CD4-positive, alpha-beta T cell treated with Interleukin-17A for 4 hours (primary cell): Measurements from ENCODE around the gene NYNRIN.
"Not testable (repeated sequence)": the region's sequence is repeated elsewhere in the genome, so short reads cannot be mapped to it uniquely, and the experiment has no call there.

Experiments used
- DNase-seq: peaks from one replicate; pipeline ENCODE4 v3.0.0-alpha.2; 2020; ENCODE audit warnings: mixed read lengths

NYNRIN gene

GRCh38 chr14:24434676-24435075 is 35.9 kb downstream of the NYNRIN start:
- no peak for DNase-seq

DNA sequence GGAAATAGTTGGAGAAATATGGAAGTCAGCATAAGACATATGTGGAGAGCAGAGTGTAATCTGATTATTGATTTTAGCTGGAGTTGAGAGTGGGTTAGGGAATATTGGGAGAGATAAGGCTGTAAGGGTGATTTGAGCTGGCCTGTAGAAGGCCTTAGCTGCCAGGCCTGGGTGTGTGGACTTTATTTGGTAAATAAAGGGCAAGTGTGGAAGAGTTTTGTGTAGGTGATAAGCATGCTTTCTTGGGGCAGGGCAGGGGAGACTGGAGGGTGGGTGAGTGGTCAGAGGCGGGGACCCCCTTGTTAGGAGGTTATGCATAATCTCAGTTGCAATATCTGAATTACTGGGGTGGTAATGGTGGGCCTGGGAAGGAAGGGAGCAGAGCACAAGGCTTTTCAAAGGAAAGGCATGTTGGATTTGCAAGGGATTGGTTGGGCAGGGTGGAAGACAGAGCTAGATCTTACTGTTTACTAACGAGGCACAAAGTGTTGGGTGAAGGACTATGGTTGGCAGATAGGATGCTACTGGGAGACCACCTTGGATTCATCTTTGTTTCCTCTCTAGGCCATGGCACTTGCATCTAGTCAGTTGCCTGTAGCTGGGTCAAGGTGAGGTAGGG is 36.5 kb downstream of the NYNRIN start:
- no peak for DNase-seq

GRCh38 chr14:24435998-24436354 is 37.2 kb downstream of the NYNRIN start:
- DNase-seq: no peak

DNA sequence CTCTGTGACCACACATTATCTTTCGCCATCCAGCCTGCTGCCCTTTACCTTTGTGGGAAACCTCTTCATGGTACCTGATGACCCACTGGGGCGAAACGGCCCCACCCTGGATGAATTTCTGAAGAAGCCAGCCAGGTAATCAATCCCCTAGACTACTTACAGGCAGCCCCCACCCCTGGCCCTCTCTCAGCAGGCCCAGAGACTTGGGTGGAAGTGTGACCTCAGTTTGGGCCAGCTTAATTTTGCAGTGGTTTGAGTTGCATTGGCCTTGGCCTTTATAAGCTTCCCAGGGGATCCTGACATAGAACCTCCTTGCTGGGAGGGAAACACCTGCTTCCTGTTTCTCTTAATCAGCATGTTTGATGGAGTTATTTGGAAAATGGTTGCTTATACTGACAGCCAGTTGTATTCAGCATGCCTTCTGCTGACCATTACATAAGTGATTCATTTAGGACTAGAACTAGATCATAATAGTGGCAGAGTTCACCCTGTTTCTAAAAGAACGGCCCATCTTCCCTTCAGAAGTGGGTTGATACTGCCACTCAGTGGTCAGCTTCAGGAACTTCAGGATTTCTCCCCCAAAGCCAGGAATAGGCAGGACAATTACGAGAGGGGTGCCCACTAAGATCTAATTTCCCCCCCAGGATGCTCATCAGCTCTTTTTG is 37.7 kb downstream of the NYNRIN start:
- peak; percentile 52 for DNase-seq

- DNase-seq: peak; percentile 45
Measured at GRCh38 chr14:24437020-24437735, 38.4 kb downstream of the NYNRIN start.

- no peak for DNase-seq
Measured at GRCh38 chr14:24437736-24438067, 38.9 kb downstream of the NYNRIN start.

DNA sequence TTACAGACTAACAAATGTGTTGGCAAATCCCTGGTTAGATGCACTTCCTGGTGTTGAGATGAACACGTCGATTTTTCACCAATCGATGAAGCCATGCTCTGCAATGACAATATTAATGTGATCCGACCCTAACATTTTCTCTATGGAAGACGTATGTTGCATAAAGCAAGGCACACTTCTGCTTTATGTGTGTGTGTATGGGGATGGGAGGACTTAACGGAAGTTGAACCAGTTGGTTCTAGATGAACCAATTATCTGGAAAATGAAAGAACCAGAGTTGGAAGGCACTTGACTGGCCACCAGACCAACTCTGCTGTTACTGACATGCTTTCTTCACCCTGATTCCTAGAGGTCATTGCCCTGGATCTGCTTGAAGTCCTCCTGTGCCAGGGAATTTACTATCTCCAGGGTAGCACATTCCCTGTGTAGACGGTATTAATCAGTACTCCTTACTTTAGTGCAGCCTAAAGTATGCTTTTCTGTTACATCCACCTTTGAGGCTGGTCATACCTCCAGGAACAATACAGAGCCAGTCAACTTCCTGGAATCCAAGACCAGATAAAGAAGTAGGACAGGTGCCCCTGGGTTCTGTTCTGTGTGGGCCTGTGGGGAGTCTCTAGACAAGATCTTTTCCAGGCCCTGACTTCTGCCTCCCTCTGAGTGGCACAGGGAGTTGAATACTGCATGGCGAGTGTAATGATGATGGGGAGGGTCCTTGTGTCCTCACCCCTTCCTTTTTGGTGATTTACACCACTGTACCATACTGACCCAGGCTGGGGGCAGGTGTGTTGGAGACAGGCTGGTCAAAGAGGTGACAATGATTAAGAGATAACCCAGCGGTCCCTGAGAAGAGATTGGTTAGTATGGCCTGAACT is 39.7 kb downstream of the NYNRIN start:
- DNase-seq: no peak

DNA sequence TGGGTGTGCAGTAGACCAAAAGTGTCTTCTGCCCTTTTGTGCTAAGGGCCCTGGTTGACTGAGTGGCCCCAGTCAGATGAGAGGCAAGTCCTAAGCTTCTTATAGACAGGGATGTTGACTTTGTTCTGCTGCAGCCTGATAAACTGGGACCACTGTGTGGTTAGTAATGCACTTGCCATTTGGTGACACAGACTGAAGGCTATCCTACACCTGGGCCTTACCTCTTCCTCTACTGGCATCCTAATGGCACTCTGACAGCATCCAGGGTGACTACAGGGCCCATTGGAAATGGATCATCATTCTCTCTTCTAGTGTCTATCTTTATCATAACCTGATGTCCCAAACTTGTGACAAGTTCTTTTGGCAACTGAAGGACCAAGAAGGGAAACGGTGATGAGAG is 40.5 kb downstream of the NYNRIN start:
- no peak for DNase-seq

DNA sequence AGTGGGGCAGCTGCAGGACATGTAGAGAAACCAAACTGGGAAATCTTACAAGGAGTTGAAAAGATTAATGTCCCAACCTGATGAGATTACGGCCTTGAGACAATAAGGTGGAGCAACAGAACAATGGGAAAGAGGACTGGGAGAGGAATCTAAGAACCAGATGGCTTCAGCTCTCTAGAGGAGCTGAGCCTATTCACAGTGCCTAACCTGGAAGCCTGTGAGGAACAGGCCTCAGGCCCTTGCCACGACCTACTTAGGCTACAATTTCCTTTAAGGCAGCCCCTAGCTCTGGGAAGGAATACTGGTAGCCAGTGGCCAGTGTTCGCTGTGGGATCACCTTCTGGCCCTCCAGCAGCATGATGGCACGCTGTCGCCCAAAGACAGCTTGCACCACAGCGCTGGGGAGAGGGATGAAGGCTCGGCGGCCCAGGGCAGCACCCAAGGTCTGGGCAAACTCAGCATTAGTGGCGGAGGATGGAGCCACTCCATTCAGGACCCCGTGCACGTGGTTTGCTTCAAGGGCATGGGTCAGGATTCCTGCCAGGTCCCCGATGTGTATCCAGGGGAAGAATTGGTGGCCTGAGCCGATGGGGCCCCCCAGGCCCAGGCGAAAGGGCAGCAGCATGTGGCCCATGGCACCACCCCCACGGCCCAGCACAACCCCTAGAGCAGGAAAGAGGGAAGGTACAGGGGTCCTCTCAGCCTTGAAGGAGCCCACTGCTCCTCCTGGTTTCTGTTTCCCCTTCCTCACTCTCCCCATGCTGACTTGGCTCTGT is 41.2 kb downstream of the NYNRIN start:
- no peak for DNase-seq

GRCh38 chr14:24440606-24441399 is 42.0 kb downstream of the NYNRIN start:
- DNase-seq: no peak

DNA sequence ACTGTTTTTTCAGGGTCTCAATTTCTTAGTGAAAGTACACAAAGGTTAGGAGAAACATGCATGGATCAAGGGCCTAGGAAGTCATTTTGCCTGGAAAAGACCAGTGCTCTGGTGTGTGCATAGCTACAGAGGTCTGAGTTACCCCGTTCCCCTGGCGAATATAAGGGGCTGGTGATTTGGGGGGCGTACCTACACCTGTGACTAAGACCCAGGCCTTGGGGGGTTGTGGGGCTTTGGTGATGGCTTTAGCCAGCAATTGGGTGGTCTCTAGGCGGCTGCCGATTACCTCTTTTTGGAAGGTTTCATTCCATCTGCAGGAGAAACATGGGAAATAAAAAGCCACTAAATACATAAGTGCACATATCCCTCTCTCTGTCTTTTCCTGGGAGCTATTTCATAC is 42.7 kb downstream of the NYNRIN start:
- DNase-seq: no peak

DNA sequence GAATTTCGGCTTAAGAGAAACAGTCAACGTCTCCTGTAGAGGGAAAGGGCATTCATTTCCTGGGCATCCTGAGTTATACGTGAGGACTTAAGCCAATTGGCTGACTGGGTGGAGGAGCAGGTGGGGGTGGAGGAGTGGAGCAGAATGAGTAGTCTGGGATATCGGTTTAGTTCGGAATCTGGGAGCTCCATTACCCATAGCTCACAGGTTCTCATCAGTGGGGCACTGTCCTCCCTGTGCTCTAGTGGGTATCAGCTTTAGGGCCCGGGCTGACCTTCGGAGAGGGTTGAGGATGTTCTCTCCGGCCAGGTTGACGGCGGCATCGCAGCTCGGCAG is 43.1 kb downstream of the NYNRIN start:
- DNase-seq: no peak

GRCh38 chr14:24442240-24443052 is 43.6 kb downstream of the NYNRIN start, which contains the start of gene SDR39U1:
Gene SDR39U1, minus strand, starts transcription at chr14:24442776. Its CDS starts 7 bp downstream, at chr14:24442769.
- peak; percentile 97 for DNase-seq

DNA sequence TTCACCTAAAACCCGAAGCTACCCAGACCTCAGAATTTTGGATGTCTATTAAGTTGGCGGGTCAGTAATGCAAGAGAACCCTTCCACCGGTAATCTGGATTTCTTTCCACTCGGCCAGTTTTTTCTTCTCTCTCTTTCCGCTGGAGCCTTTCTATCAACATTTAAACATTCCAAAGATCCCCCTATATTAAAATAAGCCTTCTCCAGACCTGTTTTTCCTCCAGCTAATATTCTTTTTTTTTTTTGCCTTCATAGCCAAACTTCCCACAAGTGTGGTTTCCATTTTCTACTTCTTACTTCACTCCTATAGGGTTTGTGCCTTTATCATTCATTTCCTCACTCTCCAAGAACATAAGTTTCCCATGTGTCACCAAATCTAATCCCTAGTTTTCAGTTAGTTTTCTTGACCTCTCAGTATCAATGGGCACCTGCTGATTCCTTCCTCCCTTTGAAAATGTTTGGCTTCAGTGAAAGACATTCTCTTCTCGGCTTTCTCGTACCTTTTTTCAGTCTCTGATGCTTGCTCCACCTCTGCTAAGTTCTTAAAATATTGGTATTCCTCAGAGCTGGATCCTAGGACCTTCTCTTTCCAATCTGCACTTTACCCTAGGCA is 44.4 kb downstream of the NYNRIN start:
- DNase-seq: no peak

- DNase-seq: not testable (repeated sequence)
Measured at GRCh38 chr14:24450828-24451227, 52.0 kb downstream of the NYNRIN start.

- no peak for DNase-seq
Measured at GRCh38 chr14:24456980-24457379, 58.2 kb downstream of the NYNRIN start.

- DNase-seq: no peak
Measured at GRCh38 chr14:24458736-24459135, 59.9 kb downstream of the NYNRIN start.

DNA sequence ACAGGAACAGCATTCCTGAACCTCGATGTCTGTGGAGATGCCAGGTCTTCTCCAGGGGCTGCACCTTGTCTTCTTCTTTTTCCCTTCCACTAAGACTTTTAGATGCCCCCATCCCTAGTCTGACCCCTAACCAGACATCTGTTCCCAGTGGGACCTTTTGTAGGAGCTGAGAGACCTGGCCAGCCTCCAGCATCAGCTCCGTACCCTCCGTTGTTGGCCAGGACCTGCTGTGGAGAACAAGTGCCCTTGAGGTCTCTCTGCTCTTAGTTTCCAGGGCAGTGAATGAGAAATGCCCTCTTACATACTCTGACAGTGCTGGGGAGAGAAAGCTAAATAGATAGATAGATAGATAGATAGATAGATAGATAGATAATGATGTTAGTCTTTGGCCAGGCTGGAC is 60.5 kb downstream of the NYNRIN start:
- DNase-seq: no peak

DNA sequence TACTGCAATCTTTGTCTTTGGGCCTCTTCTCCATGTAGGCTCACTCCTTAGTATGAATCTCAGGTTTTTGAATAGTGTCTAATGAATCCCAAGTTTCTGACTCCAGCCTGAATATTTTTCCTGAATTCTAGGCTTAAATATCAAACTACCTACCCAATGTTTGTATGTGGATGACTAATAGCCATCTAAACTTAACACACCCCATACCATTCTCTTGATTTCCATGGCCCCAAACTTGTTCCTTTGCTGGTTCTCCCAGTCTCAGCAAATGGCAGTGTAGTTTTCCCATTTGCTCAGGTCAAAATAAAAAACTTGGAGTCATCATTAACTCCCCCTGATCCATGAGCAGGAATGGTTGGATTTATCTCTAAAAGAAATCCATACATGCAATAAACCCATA is 62.5 kb downstream of the NYNRIN start:
- DNase-seq: no peak
